ENCODE results near the gene NELL2. TPM values are rescaled to one million over a fixed set of nuclear protein-coding genes. Genes with fewer than 3 reads are reported as not detected.
"Not testable (repeated sequence)": the region's sequence is repeated elsewhere in the genome, so short reads cannot be mapped to it uniquely, and the experiment has no call there.

Gene NELL2
- polyA plus RNA-seq, 2 of the 4 experiments (the other 2 are of a cell fraction), result 0.16 TPM; not detected in 1

GRCh38 chr12:44827832-44828438 lies 48.2 kb downstream of the NELL2 start:
- Histone ChIP-seq H3K4me1 (no peaks in the 10 kb centered on the region), H3K4me2 (no peak overlapping the region), H3K4me3 (no peak overlapping the region), H3K27ac (no peak overlapping the region), H3K9me3 (no peaks in the 10 kb centered on the region)
- FAIRE-seq, result no peak
- ChIA-PET POLR2A (no interaction called here), CTCF (no interaction called here)
- no peak for DNase-seq (ENCODE audit: low read depth in 1 of 2, low spot score in 1 of 2)
- WGBS (ENCODE audit: missing lambda C conversion rate), result under 1% methylated on average over 3 of the region's 3 CpGs
- ATAC-seq, result no peak
- no peak for TF ChIP-seq SMC3 (IDR thresholded peaks at IDR 0.05)
- no peak for TF ChIP-seq FOXS1 (CRISPR knock-in tag; IDR thresholded peaks at IDR 0.05)
- TF ChIP-seq HEYL (CRISPR knock-in tag; IDR thresholded peaks at IDR 0.05), result no peak
- no peak for TF ChIP-seq RNF2 (IDR thresholded peaks at IDR 0.05; ENCODE audit: borderline replicate concordance, low read depth)
- TF ChIP-seq HDAC2 (IDR thresholded peaks at IDR 0.05), result no peak
- TF ChIP-seq HOXB5 (CRISPR knock-in tag; IDR thresholded peaks at IDR 0.05), result no peak
- no peak for TF ChIP-seq RARB (CRISPR knock-in tag; IDR thresholded peaks at IDR 0.05)
- no peak for TF ChIP-seq POLR2AphosphoS2 (conservative IDR thresholded peaks at IDR 0.05; ENCODE audit: low read length)
- no peak for TF ChIP-seq EHMT2 (IDR thresholded peaks at IDR 0.05; ENCODE audit: low read depth)
- no peak for TF ChIP-seq JUN (IDR thresholded peaks at IDR 0.05)
- TF ChIP-seq MYC (IDR thresholded peaks at IDR 0.05; ENCODE audit: borderline replicate concordance, low read length), result no peak
- no peak for TF ChIP-seq GATA3 (IDR thresholded peaks at IDR 0.05; ENCODE audit: borderline replicate concordance)
- TF ChIP-seq CEBPB (IDR thresholded peaks at IDR 0.05), result no peak
- no peak for TF ChIP-seq RCOR1 (IDR thresholded peaks at IDR 0.05; ENCODE audit: low read depth, low read length)
- no peak for TF ChIP-seq CBX2 (IDR thresholded peaks at IDR 0.05; ENCODE audit: borderline replicate concordance, low read depth)
- no peak for TF ChIP-seq PHF8 (IDR thresholded peaks at IDR 0.05; ENCODE audit: borderline replicate concordance, low read depth)
- no peak for TF ChIP-seq ZFP36 (IDR thresholded peaks at IDR 0.05; ENCODE audit: borderline replicate concordance, partially characterized antibody)
- TF ChIP-seq NR3C1 (IDR thresholded peaks at IDR 0.05), result no peak
- no peak for TF ChIP-seq CTCF (IDR thresholded peaks at IDR 0.05)

GRCh38 chr12:44821702-44822101 lies 54.4 kb downstream of the NELL2 start:
- H3K4me3 ChIP-seq; H3K4me1 ChIP-seq; POLR2A ChIA-PET; CTCF ChIA-PET; DNase-seq (ENCODE audit: low read depth in 1 of 2, low spot score in 1 of 2); H3K4me2 ChIP-seq; FAIRE-seq; H3K9me3 ChIP-seq; H3K27ac ChIP-seq; ATAC-seq: not testable (repeated sequence)
- TF ChIP-seq ZC3H11A (IDR thresholded peaks at IDR 0.05), result peak; percentile 59
- 43% methylated on average over 8 of the region's 8 CpGs for WGBS (ENCODE audit: missing lambda C conversion rate)

GRCh38 chr12:44819884-44820283 lies 56.2 kb downstream of the NELL2 start:
- POLR2A ChIA-PET, result no interaction called here
- FAIRE-seq, result no peak

GRCh38 chr12:44817687-44818086 lies 58.4 kb downstream of the NELL2 start:
- ATAC-seq, result no peak
- WGBS (ENCODE audit: missing lambda C conversion rate), result 32% methylated on average over 3 of the region's 3 CpGs
- TF ChIP-seq MAX (IDR thresholded peaks at IDR 0.05), result no peak
- TF ChIP-seq ELK1 (IDR thresholded peaks at IDR 0.05; ENCODE audit: low read depth, low read length), result no peak
- TF ChIP-seq CBX2 (IDR thresholded peaks at IDR 0.05; ENCODE audit: borderline replicate concordance, low read depth), result no peak
- TF ChIP-seq ZSCAN20 (CRISPR knock-in tag; IDR thresholded peaks at IDR 0.05), result no peak
- TF ChIP-seq GATA3 (IDR thresholded peaks at IDR 0.05; ENCODE audit: borderline replicate concordance), result no peak
- ChIA-PET CTCF (no interaction called here), POLR2A (no interaction called here)
- no peak for DNase-seq (ENCODE audit: low read depth in 1 of 2, low spot score in 1 of 2)
- no peak for FAIRE-seq
- no peak overlapping the region for H3K4me3 ChIP-seq
- no peaks in the 10 kb centered on the region for H3K9me3 ChIP-seq
- no peak overlapping the region for H3K4me2 ChIP-seq
- no peaks in the 10 kb centered on the region for H3K4me1 ChIP-seq
- no peak overlapping the region for H3K27ac ChIP-seq

More at GRCh38 chr12:44819884-44820283, 56.2 kb downstream of the NELL2 start:
- no peak for ATAC-seq
- no peaks in the 10 kb centered on the region for H3K4me1 ChIP-seq
- WGBS (ENCODE audit: missing lambda C conversion rate), result 12% methylated on average over 4 of the region's 4 CpGs
- TF ChIP-seq TFCP2L1 (CRISPR knock-in tag; IDR thresholded peaks at IDR 0.05), result no peak
- no peak for TF ChIP-seq RFX5 (IDR thresholded peaks at IDR 0.05)
- no peak for TF ChIP-seq PHF8 (IDR thresholded peaks at IDR 0.05; ENCODE audit: borderline replicate concordance, low read depth)
- CTCF ChIA-PET, result interaction anchor here (1.0 kb wide), 1 partner anchor 9 kb away, joined by 3 read pairs; no protein-coding TSS in a partner anchor
- H3K4me3 ChIP-seq, result no peak overlapping the region
- no peak overlapping the region for H3K4me2 ChIP-seq
- no peaks in the 10 kb centered on the region for H3K9me3 ChIP-seq
- DNase-seq (ENCODE audit: low read depth in 1 of 2, low spot score in 1 of 2), result no peak
- no peak overlapping the region for H3K27ac ChIP-seq

Data from A549 (cell line).